CD4-positive, CD25-positive, alpha-beta regulatory T cell (primary cell): Measurements from ENCODE around the gene FAM187B. TPM values are rescaled to one million over a fixed set of nuclear protein-coding genes. Genes with fewer than 3 reads are reported as not detected.
"Not testable (repeated sequence)": the region's sequence is repeated elsewhere in the genome, so short reads cannot be mapped to it uniquely, and the experiment has no call there.

Source experiments
- ATAC-seq, 2 donors: fragments of 150-1000 bp; cut with Tn5 transposase; one replicate each; pipeline ENCODE4 v1.10.0; 2021; ENCODE audit warnings: low read depth in 2 of 2, moderate number of reproducible peaks in 2 of 2, moderate library complexity in 1 of 2
- DNase-seq, 3 donors: peaks; one replicate each; pipeline versions ENCODE4 v3.0.0 to v3.0.0-alpha.2; 2012 to 2022; ENCODE audit warnings: mixed read lengths in 1 of 3
- H3K27ac ChIP-seq: one replicate; pipeline ENCODE4 v1.7.0; 2013; ENCODE audit warnings: mild to moderate bottlenecking, low read length; ENCODE audit not compliant: insufficient read depth, poor library complexity, severe bottlenecking
- H3K27me3 ChIP-seq: one replicate; pipeline ENCODE4 v1.7.0; 2013; ENCODE audit warnings: low read length; ENCODE audit not compliant: control insufficient read depth, insufficient read depth
- H3K36me3 ChIP-seq: one replicate; pipeline ENCODE4 v1.7.0; 2013; ENCODE audit warnings: mild to moderate bottlenecking, low read length, moderate library complexity; ENCODE audit not compliant: control insufficient read depth, insufficient read depth
- H3K4me1 ChIP-seq: 2 replicates; pipeline ENCODE4 v1.7.0; 2013; ENCODE audit warnings: mild to moderate bottlenecking, low read length; ENCODE audit not compliant: insufficient read depth, control insufficient read depth, poor library complexity, severe bottlenecking
- H3K4me3 ChIP-seq: one replicate; pipeline ENCODE4 v1.7.0; 2013; ENCODE audit warnings: low read depth, mild to moderate bottlenecking, low read length, moderate library complexity
- H3K9me3 ChIP-seq, 2 experiments: 1 replicate in 1 of 2; 2 replicates in 1 of 2; pipeline ENCODE4 v1.7.0; 2013; ENCODE audit warnings: low read length in 2 of 2, mild to moderate bottlenecking in 1 of 2, moderate library complexity in 1 of 2; ENCODE audit not compliant: control insufficient read depth in 2 of 2
- H3K27ac Mint-ChIP-seq, 3 donors: one replicate each; pipeline ENCODE4 v1.8.0; 2020 to 2022; ENCODE audit warnings: mild to moderate bottlenecking in 3 of 3, mixed read lengths in 3 of 3, moderate library complexity in 2 of 3
- H3K27me3 Mint-ChIP-seq: one replicate; pipeline ENCODE4 v1.8.0; 2022; ENCODE audit warnings: mild to moderate bottlenecking, mixed read lengths
- H3K36me3 Mint-ChIP-seq: one replicate; pipeline ENCODE4 v1.8.0; 2020; ENCODE audit warnings: mixed read lengths
- H3K4me1 Mint-ChIP-seq, 4 donors: one replicate each; pipeline ENCODE4 v1.8.0; 2020 to 2022; ENCODE audit warnings: mixed read lengths in 4 of 4, mild to moderate bottlenecking in 1 of 4
- H3K4me3 Mint-ChIP-seq, 4 donors: one replicate each; pipeline ENCODE4 v1.8.0; 2020 to 2022; ENCODE audit warnings: mild to moderate bottlenecking in 4 of 4, mixed read lengths in 4 of 4, moderate library complexity in 3 of 4
- H3K9me3 Mint-ChIP-seq, 7 donors: one replicate each; pipeline ENCODE4 v1.8.0; 2020 to 2022; ENCODE audit warnings: mixed read lengths in 7 of 7, mild to moderate bottlenecking in 3 of 7, moderate library complexity in 2 of 7
- polyA plus RNA-seq, 4 donors: library from polyadenylated mRNA; unstranded; fragments of 300-500 nt; fragmentation: Illumina TruSeq; gene quantifications; one replicate each; pipeline ENCODE4 v1.2.3, GENCODE V29; 2021
- total RNA-seq: library from RNA; stranded (reverse); gene quantifications from one replicate; pipeline ENCODE4 v1.2.3, GENCODE V29; 2022

Gene FAM187B
- total and polyA plus RNA-seq, 5 donors from 2014 or later, result not detected

DNA sequence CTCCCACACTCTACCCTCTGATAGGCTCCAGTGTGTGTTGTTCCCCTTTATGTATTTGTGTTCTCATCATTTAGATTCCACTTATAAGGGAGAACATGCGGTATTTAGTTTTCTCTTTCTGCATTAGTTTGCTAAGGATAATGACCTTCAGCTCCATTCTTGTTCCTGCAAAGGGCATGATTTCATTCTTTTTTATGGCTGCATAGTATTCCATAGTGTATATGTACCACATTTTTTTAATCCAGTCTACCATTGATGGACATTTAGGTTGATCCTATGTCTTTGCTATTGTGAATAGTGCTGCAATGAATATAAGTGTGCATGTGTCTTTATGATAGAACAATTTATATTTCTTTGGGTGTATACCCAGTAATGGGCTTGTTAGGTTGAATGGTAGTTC lies 11.1 kb upstream of the FAM187B start:
- Mint-ChIP-seq H3K4me3 (peak overlapping the region; percentile 26 to 75 (median 54)), H3K9me3 (peaks cover 0 to 23% (median 2%) of the 10 kb centered on the region in 7 donors), H3K27ac (peak overlapping the region; percentile 72 to 93 (median 92)), H3K4me1 (peaks cover 21 to 42% (median 30%) of the 10 kb centered on the region in 4 donors), H3K27me3 (peaks cover 15% of the 10 kb centered on the region)
- H3K27ac ChIP-seq, result peak overlapping the region; percentile 66
- peaks cover 18% of the 10 kb centered on the region for H3K4me1 ChIP-seq
- not testable (repeated sequence) for DNase-seq, H3K36me3 ChIP-seq, ATAC-seq, H3K9me3 ChIP-seq, H3K27me3 ChIP-seq, H3K36me3 Mint-ChIP-seq
- peak overlapping the region; percentile 69 for H3K4me3 ChIP-seq

- peaks cover 20 to 42% (median 30%) of the 10 kb centered on the region in 4 donors for H3K4me1 Mint-ChIP-seq
- H3K4me3 ChIP-seq, result no peak overlapping the region
- no peaks in the 10 kb centered on the region for H3K36me3 ChIP-seq
- H3K9me3 Mint-ChIP-seq, result peaks cover 0 to 15% (median 0%) of the 10 kb centered on the region in 7 donors
- peak overlapping the region in 2 of 3 donors; percentile 49 to 80 for H3K27ac Mint-ChIP-seq
- DNase-seq (peak in 1 of 3 donors; percentile 60), ATAC-seq (peak in 1 of 2 donors; percentile 29)
- no peaks in the 10 kb centered on the region for H3K27me3 ChIP-seq
- H3K27ac ChIP-seq, result no peak overlapping the region
- peaks cover 18% of the 10 kb centered on the region for H3K4me1 ChIP-seq
- H3K36me3 Mint-ChIP-seq, result peaks cover 5% of the 10 kb centered on the region
- peaks cover 9% of the 10 kb centered on the region for H3K27me3 Mint-ChIP-seq
- H3K4me3 Mint-ChIP-seq, result peak overlapping the region in 1 of 4 donors; percentile 0
- H3K9me3 ChIP-seq, result no peaks in the 10 kb centered on the region
Measured at GRCh38 chr19:35236638-35237400, 8.3 kb upstream of the FAM187B start.

- no peak for DNase-seq
- Mint-ChIP-seq H3K9me3 (no peaks in the 10 kb centered on the region), H3K4me1 (peaks cover 0 to 14% (median 5%) of the 10 kb centered on the region in 4 donors), H3K36me3 (no peaks in the 10 kb centered on the region), H3K4me3 (no peak overlapping the region), H3K27me3 (peaks cover 13% of the 10 kb centered on the region), H3K27ac (peak overlapping the region in 1 of 3 donors; percentile 53)
- no peaks in the 10 kb centered on the region for H3K9me3 ChIP-seq
- no peaks in the 10 kb centered on the region for H3K36me3 ChIP-seq
- H3K4me1 ChIP-seq, result no peaks in the 10 kb centered on the region
- no peak overlapping the region for H3K27ac ChIP-seq
- no peaks in the 10 kb centered on the region for H3K27me3 ChIP-seq
- H3K4me3 ChIP-seq, result no peak overlapping the region
- ATAC-seq, result no peak
Measured at GRCh38 chr19:35232912-35233311, 4.4 kb upstream of the FAM187B start.

DNA sequence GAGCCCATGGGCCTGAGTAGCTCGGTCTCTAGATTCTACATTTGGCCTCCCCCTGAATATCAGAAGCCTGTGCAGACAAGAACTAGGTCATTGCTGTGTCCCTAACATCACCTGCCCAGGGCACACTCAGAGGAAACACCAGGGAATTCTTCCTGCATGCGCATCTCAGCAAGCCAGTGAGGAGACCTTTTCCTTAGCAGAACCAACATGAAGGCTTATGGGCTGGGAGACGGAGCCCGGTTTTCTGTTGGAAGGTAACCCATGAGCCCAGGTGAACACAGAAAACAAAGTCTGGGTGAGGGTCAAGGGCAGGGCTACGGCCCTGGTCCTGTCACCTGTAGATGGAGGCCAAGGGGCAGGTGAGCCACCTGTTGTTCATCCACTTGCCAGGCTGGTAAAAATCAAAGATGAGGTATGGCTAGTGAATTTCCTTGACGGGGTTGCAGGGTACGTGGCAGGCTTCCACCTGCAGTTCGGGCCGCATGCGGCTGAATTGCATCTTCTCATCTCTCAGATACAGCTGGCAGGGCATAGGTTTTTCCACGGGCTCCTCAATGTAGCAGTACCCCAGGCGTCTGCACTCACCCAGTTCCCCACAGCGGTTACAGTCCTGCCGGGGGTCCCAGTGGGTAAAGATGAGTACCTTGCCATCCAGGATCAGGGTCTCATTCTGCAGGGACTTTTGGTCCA lies 3.6 kb upstream of the FAM187B start:
- Histone ChIP-seq H3K4me1 (no peaks in the 10 kb centered on the region), H3K9me3 (no peaks in the 10 kb centered on the region), H3K4me3 (no peak overlapping the region), H3K36me3 (no peaks in the 10 kb centered on the region), H3K27me3 (no peaks in the 10 kb centered on the region), H3K27ac (no peak overlapping the region)
- H3K36me3 Mint-ChIP-seq, result no peaks in the 10 kb centered on the region
- peaks cover 0 to 14% (median 3%) of the 10 kb centered on the region in 4 donors for H3K4me1 Mint-ChIP-seq
- H3K4me3 Mint-ChIP-seq, result no peak overlapping the region
- peaks cover 13% of the 10 kb centered on the region for H3K27me3 Mint-ChIP-seq
- no peak for DNase-seq
- no peak overlapping the region for H3K27ac Mint-ChIP-seq
- no peak for ATAC-seq
- H3K9me3 Mint-ChIP-seq, result no peaks in the 10 kb centered on the region

DNA sequence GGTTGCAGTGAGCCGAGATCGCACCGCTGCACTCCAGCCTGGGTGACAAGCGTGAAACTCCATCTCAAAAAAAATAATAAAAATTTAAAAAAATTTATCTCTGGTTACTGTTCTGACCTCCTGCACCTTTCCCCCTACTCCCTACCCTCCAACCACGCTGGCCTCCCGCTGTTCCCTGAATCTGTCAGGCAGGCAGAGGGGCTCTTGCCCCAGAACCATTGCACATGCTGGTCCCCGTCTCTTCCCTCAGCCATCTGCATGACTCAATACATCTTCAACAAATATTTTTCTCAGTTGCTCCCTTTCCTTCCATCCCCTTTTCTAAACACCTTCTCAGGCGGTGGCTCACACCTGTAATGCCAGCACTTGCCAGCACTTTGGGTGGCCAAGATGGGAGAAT lies 1.1 kb upstream of the FAM187B start:
- Mint-ChIP-seq H3K27ac (peak overlapping the region in 1 of 3 donors; percentile 81), H3K4me1 (peaks cover 0 to 18% (median 8%) of the 10 kb centered on the region in 4 donors), H3K4me3 (no peak overlapping the region), H3K9me3 (no peaks in the 10 kb centered on the region), H3K27me3 (peaks cover 8% of the 10 kb centered on the region), H3K36me3 (no peaks in the 10 kb centered on the region)
- ATAC-seq (no peak), DNase-seq (no peak)
- peaks cover 8% of the 10 kb centered on the region for H3K4me1 ChIP-seq
- no peak overlapping the region for H3K27ac ChIP-seq
- H3K4me3 ChIP-seq, result no peak overlapping the region
- no peaks in the 10 kb centered on the region for H3K27me3 ChIP-seq
- no peaks in the 10 kb centered on the region for H3K36me3 ChIP-seq
- no peaks in the 10 kb centered on the region for H3K9me3 ChIP-seq

DNA sequence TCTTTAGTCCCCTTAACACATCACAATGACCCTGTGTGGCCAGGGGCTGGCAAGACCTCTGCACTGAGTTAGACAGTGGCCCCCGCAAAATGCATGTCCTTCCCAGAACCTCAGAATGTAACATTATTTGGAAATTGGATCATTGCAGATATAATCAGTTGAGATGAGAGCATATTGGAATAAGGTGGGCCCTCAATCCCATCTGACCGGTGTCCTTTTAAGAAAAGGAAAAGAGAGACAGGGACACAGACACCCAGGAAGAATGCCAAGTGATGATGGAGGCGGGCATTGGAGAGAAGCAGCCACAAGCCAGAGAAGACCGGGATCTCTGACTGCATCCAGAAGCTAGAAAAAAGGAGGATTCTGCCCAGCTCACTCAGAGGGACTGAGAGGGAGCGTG lies 1.8 kb downstream of the FAM187B start:
- peaks cover 4% of the 10 kb centered on the region for H3K27me3 Mint-ChIP-seq
- H3K27ac Mint-ChIP-seq, result peak overlapping the region in 2 of 3 donors; percentile 4 to 30
- H3K4me1 Mint-ChIP-seq, result peaks cover 0 to 37% (median 17%) of the 10 kb centered on the region in 4 donors
- H3K36me3 Mint-ChIP-seq, result peaks cover 3% of the 10 kb centered on the region
- Histone ChIP-seq H3K4me1 (peaks cover 20% of the 10 kb centered on the region), H3K9me3 (no peaks in the 10 kb centered on the region), H3K4me3 (no peak overlapping the region), H3K27me3 (no peaks in the 10 kb centered on the region), H3K36me3 (no peaks in the 10 kb centered on the region), H3K27ac (no peak overlapping the region)
- no peak for ATAC-seq
- no peaks in the 10 kb centered on the region for H3K9me3 Mint-ChIP-seq
- DNase-seq, result no peak
- no peak overlapping the region for H3K4me3 Mint-ChIP-seq

DNA sequence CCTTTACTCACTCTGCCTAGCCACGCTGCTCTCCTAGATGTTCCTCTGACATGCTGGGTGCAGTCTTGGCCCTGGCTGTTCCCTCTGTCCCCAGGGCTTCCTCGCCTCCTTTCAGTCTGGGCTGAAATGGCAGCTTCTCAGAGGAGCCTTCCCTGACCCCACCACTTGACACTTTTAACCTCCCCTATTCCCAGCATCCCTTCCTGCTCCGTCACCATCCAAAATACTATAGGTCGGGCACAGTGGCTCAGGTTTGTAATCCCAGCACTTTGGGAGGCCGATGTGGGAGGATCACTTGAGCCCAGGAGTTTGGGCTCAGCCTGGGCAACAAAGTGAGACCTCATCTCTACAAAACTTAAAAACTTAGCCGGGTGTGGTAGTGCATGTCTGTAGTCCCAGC lies 2.6 kb downstream of the FAM187B start:
- Mint-ChIP-seq H3K4me3 (no peak overlapping the region), H3K27ac (peak overlapping the region in 2 of 3 donors; percentile 64 to 83), H3K9me3 (no peaks in the 10 kb centered on the region), H3K27me3 (no peaks in the 10 kb centered on the region), H3K4me1 (peaks cover 0 to 41% (median 17%) of the 10 kb centered on the region in 4 donors), H3K36me3 (peaks cover 3% of the 10 kb centered on the region)
- Histone ChIP-seq H3K4me3 (no peak overlapping the region), H3K27me3 (no peaks in the 10 kb centered on the region), H3K36me3 (no peaks in the 10 kb centered on the region), H3K9me3 (no peaks in the 10 kb centered on the region), H3K4me1 (peaks cover 20% of the 10 kb centered on the region), H3K27ac (no peak overlapping the region)
- DNase-seq (no peak), ATAC-seq (no peak)
